ENCODE results near the gene CIRBP. TPM values are rescaled to one million over a fixed set of nuclear protein-coding genes. Genes with fewer than 3 reads are reported as not detected.

Gene CIRBP
- total RNA-seq, 1 donor from 2014 or later = 659 TPM

DNA sequence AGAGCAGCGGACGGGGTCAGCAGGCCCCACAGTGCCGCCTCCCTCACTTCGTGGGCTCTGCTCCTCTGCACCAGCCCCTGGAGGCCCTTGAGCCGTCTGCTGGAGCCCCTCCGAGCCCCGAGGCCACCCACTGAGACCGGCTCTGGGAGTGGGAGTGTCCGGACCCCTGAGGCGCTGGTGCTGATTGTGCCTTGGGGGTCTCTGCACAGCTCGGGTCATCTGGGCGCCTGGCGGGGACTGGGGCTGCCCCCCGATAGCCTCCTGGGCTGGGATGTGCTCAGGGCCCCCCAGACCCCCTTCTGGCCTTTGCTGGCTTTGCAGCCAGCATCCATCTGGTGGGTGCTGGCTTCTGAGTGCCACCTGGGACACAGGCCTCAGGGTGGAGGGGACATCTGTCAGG lies 46.7 kb upstream of the CIRBP start:
- TF ChIP-seq CTCF (IDR thresholded peaks at IDR 0.05; ENCODE audit: unreplicated experiment) = no peak
- Mint-ChIP-seq H3K36me3 (no peaks in the 10 kb centered on the region), H3K4me3 (no peak overlapping the region), H3K27ac (no peak overlapping the region), H3K9me3 (no peaks in the 10 kb centered on the region), H3K4me1 (peaks cover 2% of the 10 kb centered on the region), H3K27me3 (ENCODE audit: low read depth) (no peaks in the 10 kb centered on the region)
- no peak for DNase-seq (ENCODE audit: low spot score in 2 of 2, unreplicated experiment in 2 of 2)

DNA sequence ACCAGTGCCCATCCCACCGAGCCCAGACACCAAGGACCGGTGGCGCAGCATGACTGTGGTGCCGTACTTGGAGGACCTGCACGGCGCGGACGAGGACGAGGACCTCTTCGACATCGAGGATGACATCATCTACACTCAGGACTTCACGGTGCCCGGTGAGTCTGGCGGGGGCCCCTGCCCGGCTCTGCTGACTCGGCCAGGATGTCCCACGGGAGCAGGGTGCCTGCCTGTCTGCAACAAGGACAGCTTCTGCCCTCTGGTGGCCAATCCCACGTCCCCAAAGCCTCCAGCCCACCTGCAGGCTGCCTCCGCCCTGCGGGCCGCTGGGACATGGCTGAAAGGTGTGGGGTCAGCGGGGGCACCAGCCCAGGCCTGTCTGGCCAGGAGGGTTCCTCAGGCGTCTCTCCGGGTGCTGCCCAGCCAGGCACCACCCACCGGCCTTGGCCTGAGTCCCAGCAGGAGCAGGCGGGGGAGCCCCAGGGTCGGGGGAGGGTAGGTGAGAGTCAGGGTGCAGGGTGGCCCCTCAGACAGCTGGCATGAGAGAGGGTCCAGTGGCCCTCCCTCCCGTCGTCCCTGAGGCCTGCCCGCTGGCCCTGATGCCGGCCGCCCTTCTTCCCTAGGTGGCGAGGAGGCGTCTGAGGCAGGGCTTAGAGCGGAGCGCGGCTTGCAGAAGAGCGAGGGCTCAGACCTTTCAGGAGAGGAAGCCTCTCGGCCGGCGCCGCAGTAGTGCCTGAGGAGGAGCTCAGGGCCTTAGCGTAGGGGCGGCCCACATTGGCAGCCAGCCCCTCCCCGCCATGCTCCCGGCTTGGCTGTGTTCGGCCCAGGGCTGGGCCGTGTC lies 45.9 kb upstream of the CIRBP start:
- Mint-ChIP-seq H3K9me3 (no peaks in the 10 kb centered on the region), H3K27ac (no peak overlapping the region), H3K27me3 (ENCODE audit: low read depth) (no peaks in the 10 kb centered on the region), H3K36me3 (peaks cover 3% of the 10 kb centered on the region), H3K4me1 (peaks cover under 1% of the 10 kb centered on the region), H3K4me3 (no peak overlapping the region)
- no peak for DNase-seq (ENCODE audit: low spot score in 2 of 2, unreplicated experiment in 2 of 2)
- TF ChIP-seq CTCF (IDR thresholded peaks at IDR 0.05; ENCODE audit: unreplicated experiment) = no peak

GRCh38 chr19:1224047-1224825 lies 44.9 kb upstream of the CIRBP start:
- Mint-ChIP-seq H3K36me3 (peaks cover 3% of the 10 kb centered on the region), H3K4me3 (no peak overlapping the region), H3K27ac (no peak overlapping the region)

DNA sequence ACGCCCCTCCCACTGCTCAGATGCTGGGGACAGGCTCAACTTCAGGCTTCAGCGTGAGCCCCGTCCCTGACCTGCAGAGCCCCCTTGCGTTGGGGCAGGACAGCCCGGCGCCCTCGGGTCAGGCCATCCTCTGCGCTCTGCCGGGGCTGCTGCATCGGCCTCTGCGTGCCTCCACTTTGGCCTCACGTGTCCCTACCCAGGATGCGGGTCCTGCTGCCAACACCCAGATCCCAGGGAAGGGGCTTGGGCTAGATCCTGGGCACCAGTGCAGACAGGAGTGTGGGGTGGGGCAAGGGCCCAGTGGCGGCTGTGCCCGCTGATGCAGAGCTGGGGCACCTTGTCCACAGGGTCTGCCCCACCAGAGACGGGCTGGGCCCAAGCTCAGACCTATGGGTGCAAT lies 44.3 kb upstream of the CIRBP start:
- H3K4me3 Mint-ChIP-seq = no peak overlapping the region
- peaks cover 3% of the 10 kb centered on the region for H3K36me3 Mint-ChIP-seq
- DNase-seq (ENCODE audit: low spot score in 2 of 2, unreplicated experiment in 2 of 2) = no peak
- no peak overlapping the region for H3K27ac Mint-ChIP-seq
- no peaks in the 10 kb centered on the region for H3K9me3 Mint-ChIP-seq
- no peaks in the 10 kb centered on the region for H3K27me3 Mint-ChIP-seq (ENCODE audit: low read depth)
- TF ChIP-seq CTCF (IDR thresholded peaks at IDR 0.05; ENCODE audit: unreplicated experiment) = no peak
- H3K4me1 Mint-ChIP-seq = no peaks in the 10 kb centered on the region

More at GRCh38 chr19:1224047-1224825, 44.9 kb upstream of the CIRBP start:
- H3K27me3 Mint-ChIP-seq (ENCODE audit: low read depth) = no peaks in the 10 kb centered on the region
- no peak for DNase-seq (ENCODE audit: low spot score in 2 of 2, unreplicated experiment in 2 of 2)
- no peak for TF ChIP-seq CTCF (IDR thresholded peaks at IDR 0.05; ENCODE audit: unreplicated experiment)
- H3K4me1 Mint-ChIP-seq = no peaks in the 10 kb centered on the region
- no peaks in the 10 kb centered on the region for H3K9me3 Mint-ChIP-seq

- H3K36me3 Mint-ChIP-seq = peaks cover 3% of the 10 kb centered on the region
- H3K4me3 Mint-ChIP-seq = no peak overlapping the region
- DNase-seq (ENCODE audit: low spot score in 2 of 2, unreplicated experiment in 2 of 2) = no peak
- no peaks in the 10 kb centered on the region for H3K4me1 Mint-ChIP-seq
- TF ChIP-seq CTCF (IDR thresholded peaks at IDR 0.05; ENCODE audit: unreplicated experiment) = no peak
- no peak overlapping the region for H3K27ac Mint-ChIP-seq
- no peaks in the 10 kb centered on the region for H3K27me3 Mint-ChIP-seq (ENCODE audit: low read depth)
- H3K9me3 Mint-ChIP-seq = no peaks in the 10 kb centered on the region
Measured at GRCh38 chr19:1225440-1226226, 43.5 kb upstream of the CIRBP start.

Measured in mesothelial cell of epicardium (in vitro differentiated cells).